MCF 10A (cell line): ENCODE results near the gene B4GALT3. TPM values are rescaled to one million over a fixed set of nuclear protein-coding genes. Genes with fewer than 3 reads are reported as not detected.

Source experiments
- BruUV-seq: library from RNA; stranded (reverse); fragments of 400-500 nt; replicated peaks from 2 replicates; lab custom pipeline; 2021; lab: Mats Ljungman, UMichigan
- CTCF ChIA-PET: fragments of 300-600 bp; sonication (Branson Sonifier 250); formaldehyde crosslinking; extraction: SDS; loops from one replicate; lab custom pipeline; 2021; ENCODE audit warnings: antibody characterized with exemption, inconsistent platforms; lab: Yijun Ruan, JAX
- POLR2A ChIA-PET: fragments of 300-600, 350-650 bp; sonication (Branson Sonifier 250); formaldehyde crosslinking; extraction: SDS; loops from one replicate; lab custom pipeline; 2020; ENCODE audit warnings: antibody characterized with exemption, inconsistent platforms; lab: Yijun Ruan, JAX
- DNase-seq: peaks from one replicate; pipeline ENCODE4 v3.0.0-alpha.2; 2018; ENCODE audit not compliant: unreplicated experiment
- H3K27ac Mint-ChIP-seq: one replicate; pipeline ENCODE4 v1.8.0; 2022; ENCODE audit warnings: mild to moderate bottlenecking, low read depth, mixed read lengths; ENCODE audit not compliant: unreplicated experiment
- H3K27me3 Mint-ChIP-seq: one replicate; pipeline ENCODE4 v1.8.0; 2022; ENCODE audit warnings: mixed read lengths; ENCODE audit not compliant: insufficient read depth, unreplicated experiment
- H3K36me3 Mint-ChIP-seq: one replicate; pipeline ENCODE4 v1.8.0; 2022; ENCODE audit warnings: mild to moderate bottlenecking, moderate library complexity, mixed read lengths; ENCODE audit not compliant: insufficient read depth, unreplicated experiment
- H3K4me1 Mint-ChIP-seq: one replicate; pipeline ENCODE4 v1.8.0; 2022; ENCODE audit warnings: mixed read lengths; ENCODE audit not compliant: insufficient read depth, unreplicated experiment
- H3K4me3 Mint-ChIP-seq: one replicate; pipeline ENCODE4 v1.8.0; 2022; ENCODE audit warnings: mild to moderate bottlenecking, moderate library complexity, mixed read lengths; ENCODE audit not compliant: unreplicated experiment
- H3K9me3 Mint-ChIP-seq: one replicate; pipeline ENCODE4 v1.8.0; 2022; ENCODE audit warnings: mixed read lengths; ENCODE audit not compliant: unreplicated experiment
- intact Hi-C: fragments of 100-400 bp; cut with micrococcal nuclease; formaldehyde crosslinking; loops from 2 replicates; pipeline ENCODE4 v1.14.1; 2022
- total RNA-seq: library from RNA; stranded (reverse); gene quantifications from 2 replicates; pipeline ENCODE4 v1.2.3, GENCODE V29; 2022
- TF ChIP-seq, protein P1 (sequence below): fragments of 200-600 bp; IDR thresholded peaks from one replicate; pipeline ENCODE4 v1.8.0; 2022; ENCODE audit warnings: antibody characterized with exemption, mild to moderate bottlenecking; ENCODE audit not compliant: unreplicated experiment

B4GALT3 gene
- total RNA-seq, 1 experiment from 2014 or later: 51.7 TPM

DNA sequence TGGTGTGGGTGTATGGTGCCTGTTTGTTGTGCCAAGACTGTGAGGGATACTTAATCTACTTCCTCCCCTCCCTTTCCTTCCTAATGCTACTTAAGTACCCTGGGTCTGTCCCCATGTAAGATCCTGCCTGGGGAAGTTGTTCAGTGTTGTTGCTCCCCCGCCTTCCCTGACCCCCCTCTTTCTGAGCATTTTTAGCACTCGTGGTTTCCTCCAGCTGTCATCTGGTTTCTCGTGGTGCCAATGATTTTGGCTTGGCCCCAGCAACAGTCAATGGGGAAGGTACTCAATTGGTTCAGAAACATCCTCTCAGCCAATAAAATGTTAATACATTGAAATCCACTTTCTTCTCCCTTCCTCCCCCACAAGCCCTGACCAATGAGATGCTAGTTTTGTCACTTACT is 8.0 kb upstream of the B4GALT3 start:
- no TSS peak for BruUV-seq
- POLR2A ChIA-PET: interaction anchor here (0.7 to 1.4 kb wide), 2 partner anchors 20 to 40 kb away, joined by 3 to 4 read pairs; partner anchors contain the start of gene PPOX
- CTCF ChIA-PET: interaction anchor here (0.9 to 1.8 kb wide), 2 partner anchors 20 to 41 kb away, joined by 3 to 5 read pairs; partner anchors contain the start of gene TOMM40L
- Mint-ChIP-seq H3K9me3 (no peaks in the 10 kb centered on the region), H3K4me1 (peaks cover 33% of the 10 kb centered on the region), H3K36me3 (no peaks in the 10 kb centered on the region), H3K4me3 (no peak overlapping the region), H3K27ac (peak overlapping the region; percentile 36), H3K27me3 (no peaks in the 10 kb centered on the region)
- TF ChIP-seq, protein P1, sequence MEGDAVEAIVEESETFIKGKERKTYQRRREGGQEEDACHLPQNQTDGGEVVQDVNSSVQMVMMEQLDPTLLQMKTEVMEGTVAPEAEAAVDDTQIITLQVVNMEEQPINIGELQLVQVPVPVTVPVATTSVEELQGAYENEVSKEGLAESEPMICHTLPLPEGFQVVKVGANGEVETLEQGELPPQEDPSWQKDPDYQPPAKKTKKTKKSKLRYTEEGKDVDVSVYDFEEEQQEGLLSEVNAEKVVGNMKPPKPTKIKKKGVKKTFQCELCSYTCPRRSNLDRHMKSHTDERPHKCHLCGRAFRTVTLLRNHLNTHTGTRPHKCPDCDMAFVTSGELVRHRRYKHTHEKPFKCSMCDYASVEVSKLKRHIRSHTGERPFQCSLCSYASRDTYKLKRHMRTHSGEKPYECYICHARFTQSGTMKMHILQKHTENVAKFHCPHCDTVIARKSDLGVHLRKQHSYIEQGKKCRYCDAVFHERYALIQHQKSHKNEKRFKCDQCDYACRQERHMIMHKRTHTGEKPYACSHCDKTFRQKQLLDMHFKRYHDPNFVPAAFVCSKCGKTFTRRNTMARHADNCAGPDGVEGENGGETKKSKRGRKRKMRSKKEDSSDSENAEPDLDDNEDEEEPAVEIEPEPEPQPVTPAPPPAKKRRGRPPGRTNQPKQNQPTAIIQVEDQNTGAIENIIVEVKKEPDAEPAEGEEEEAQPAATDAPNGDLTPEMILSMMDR: no peak
- intact Hi-C loops: no loop called here
- peak; percentile 33 for DNase-seq

DNA sequence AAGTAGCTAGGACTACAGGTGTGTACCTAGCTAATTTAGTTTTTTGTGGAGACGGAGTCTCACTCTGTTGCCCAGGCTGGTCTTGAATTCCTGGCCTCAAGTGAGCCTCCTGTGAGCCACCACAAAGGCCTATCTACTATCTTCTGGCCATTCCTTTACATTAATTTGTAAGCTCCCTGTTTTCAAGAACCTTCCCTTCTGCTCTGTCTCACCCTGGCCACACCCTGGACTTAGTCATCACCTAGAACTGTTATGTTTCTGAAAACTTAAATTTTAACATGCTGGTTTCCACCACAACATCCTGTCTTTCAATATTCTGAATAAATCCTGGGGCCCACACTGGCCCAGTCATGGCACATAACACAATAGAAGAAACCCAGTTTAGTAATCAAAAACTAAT is 4.9 kb upstream of the B4GALT3 start:
- ChIA-PET CTCF (interaction anchor here (0.6 to 5.9 kb wide), 20 partner anchors 7 to 581 kb away, joined by 3 to 115 read pairs (median 4); partner anchors contain the start of genes APOA2, NDUFS2, PPOX and TOMM40L), POLR2A (interaction anchor here (0.6 to 5.3 kb wide), 12 partner anchors 9 to 200 kb away, joined by 3 to 58 read pairs (median 6); partner anchors contain the start of genes ADAMTS4, FCER1G, NDUFS2 and PPOX)
- TF ChIP-seq, protein P1: no peak
- no peaks in the 10 kb centered on the region for H3K27me3 Mint-ChIP-seq
- intact Hi-C loops: loop anchor here (1.0 kb wide), 1 partner anchor 10 kb away; no protein-coding TSS in a partner anchor
- peak overlapping the region; percentile 94 for H3K27ac Mint-ChIP-seq
- peaks cover 28% of the 10 kb centered on the region for H3K4me1 Mint-ChIP-seq
- H3K9me3 Mint-ChIP-seq: no peaks in the 10 kb centered on the region
- no peak overlapping the region for H3K4me3 Mint-ChIP-seq
- H3K36me3 Mint-ChIP-seq: no peaks in the 10 kb centered on the region
- DNase-seq: peak; percentile 68
- no TSS peak for BruUV-seq

DNA sequence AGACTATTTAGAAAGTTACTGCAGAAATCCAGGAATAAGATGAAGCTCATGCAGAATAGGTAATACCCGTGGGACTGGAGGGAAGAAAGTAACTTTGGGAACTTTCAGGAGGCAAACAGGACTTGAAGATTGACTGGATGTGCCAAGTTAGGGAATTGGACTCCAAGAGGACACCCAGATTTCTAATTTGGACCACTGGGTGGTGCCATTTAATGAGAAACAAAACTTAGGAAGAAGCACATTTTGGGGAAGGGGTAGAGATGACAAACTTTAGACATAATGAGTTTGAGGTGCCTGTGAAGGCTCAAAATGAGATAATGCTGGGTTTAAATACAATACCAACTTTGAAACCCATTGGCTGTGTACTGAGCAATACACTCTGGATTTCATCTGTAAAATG is 3.3 kb upstream of the B4GALT3 start:
- no TSS peak for BruUV-seq
- CTCF ChIA-PET: interaction anchor here (0.6 to 5.9 kb wide), 18 partner anchors 9 to 259 kb away, joined by 3 to 115 read pairs (median 5); partner anchors contain the start of genes APOA2, PPOX and TOMM40L
- Mint-ChIP-seq H3K4me3 (no peak overlapping the region), H3K36me3 (no peaks in the 10 kb centered on the region), H3K27ac (no peak overlapping the region), H3K9me3 (no peaks in the 10 kb centered on the region), H3K27me3 (no peaks in the 10 kb centered on the region), H3K4me1 (peaks cover 33% of the 10 kb centered on the region)
- TF ChIP-seq, protein P1: peak; percentile 56
- DNase-seq: peak; percentile 59
- intact Hi-C loops: loop anchor here (1.0 kb wide), 2 partner anchors 45 to 111 kb away; no protein-coding TSS in a partner anchor
- POLR2A ChIA-PET: interaction anchor here (0.6 to 5.3 kb wide), 7 partner anchors 14 to 135 kb away, joined by 3 to 58 read pairs (median 7); partner anchors contain the start of genes DEDD, NDUFS2, PPOX and SDHC

DNA sequence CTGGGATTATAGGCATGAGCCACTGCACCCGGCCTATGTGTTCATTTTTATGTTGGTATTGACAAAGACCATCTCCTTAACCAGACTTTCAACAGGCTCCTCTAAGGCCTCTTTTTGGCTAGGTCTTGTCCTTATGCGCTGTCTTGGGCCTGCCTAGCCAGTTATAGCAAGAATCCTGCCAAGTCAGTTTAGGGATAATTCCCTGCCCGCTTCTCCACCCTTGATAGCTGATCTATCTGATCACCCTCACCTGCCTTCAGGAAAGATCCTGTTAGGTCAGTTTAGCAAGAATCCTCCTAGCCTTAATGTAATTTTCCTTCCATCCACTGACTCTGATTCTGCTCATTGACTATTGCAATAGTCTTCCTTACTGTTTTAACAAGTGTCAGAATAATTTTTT is 2.4 kb upstream of the B4GALT3 start:
- H3K9me3 Mint-ChIP-seq: no peaks in the 10 kb centered on the region
- no peak overlapping the region for H3K27ac Mint-ChIP-seq
- no peak for DNase-seq
- H3K36me3 Mint-ChIP-seq: peaks cover 7% of the 10 kb centered on the region
- no peaks in the 10 kb centered on the region for H3K27me3 Mint-ChIP-seq
- H3K4me3 Mint-ChIP-seq: no peak overlapping the region
- peaks cover 34% of the 10 kb centered on the region for H3K4me1 Mint-ChIP-seq
- POLR2A ChIA-PET: interaction anchor here (0.7 to 5.3 kb wide), 5 partner anchors 13 to 203 kb away, joined by 3 to 58 read pairs (median 7); partner anchors contain the start of genes NDUFS2, PPOX and USF1
- TF ChIP-seq, protein P1: no peak
- CTCF ChIA-PET: interaction anchor here (0.7 to 5.9 kb wide), 9 partner anchors 8 to 1266 kb away, joined by 3 to 115 read pairs (median 6); partner anchors contain the start of genes APOA2, PPOX and TOMM40L
- BruUV-seq: no TSS peak
- intact Hi-C loops: loop anchor here (1.0 kb wide), 2 partner anchors 46 to 112 kb away; no protein-coding TSS in a partner anchor
